GM19372 (cell line): ENCODE measurements around the gene KCNMB2.

Source experiments
- ATAC-seq: cut with Tn5 transposase; IDR thresholded peaks from one replicate; pipeline ENCODE4 v1.9.1; 2021; ENCODE audit warnings: mild to moderate bottlenecking, low read depth, moderate library complexity; ENCODE audit not compliant: unreplicated experiment

KCNMB2 gene

GRCh38 chr3:178631950-178632349, 95.7 kb downstream of the KCNMB2 start:
- no peak for ATAC-seq

GRCh38 chr3:178634975-178635374, 98.7 kb downstream of the KCNMB2 start:
- ATAC-seq = no peak

- ATAC-seq = no peak
Measured at GRCh38 chr3:178637802-178638201, 101.6 kb downstream of the KCNMB2 start.

GRCh38 chr3:178645503-178645902, 109.3 kb downstream of the KCNMB2 start:
- no peak for ATAC-seq

GRCh38 chr3:178646186-178646862, 110.1 kb downstream of the KCNMB2 start:
- ATAC-seq = no peak

GRCh38 chr3:178655488-178655887, 119.3 kb downstream of the KCNMB2 start:
- ATAC-seq = no peak

- no peak for ATAC-seq
Measured at GRCh38 chr3:178658694-178659325, 122.6 kb downstream of the KCNMB2 start.

- ATAC-seq = no peak
Measured at GRCh38 chr3:178663201-178663934, 127.1 kb downstream of the KCNMB2 start.

- ATAC-seq = no peak
Measured at GRCh38 chr3:178665747-178666146, 129.5 kb downstream of the KCNMB2 start.

GRCh38 chr3:178669022-178669601, 132.9 kb downstream of the KCNMB2 start:
- ATAC-seq = no peak

- ATAC-seq = no peak
Measured at GRCh38 chr3:178669758-178670157, 133.5 kb downstream of the KCNMB2 start.

- ATAC-seq = peak; percentile 20
Measured at GRCh38 chr3:178671377-178671776, 135.1 kb downstream of the KCNMB2 start.

- ATAC-seq = peak; percentile 46
Measured at GRCh38 chr3:178671791-178672190, 135.6 kb downstream of the KCNMB2 start.

- no peak for ATAC-seq
Measured at GRCh38 chr3:178672275-178672674, 136.0 kb downstream of the KCNMB2 start.

- ATAC-seq = no peak
Measured at GRCh38 chr3:178673529-178673928, 137.3 kb downstream of the KCNMB2 start.

GRCh38 chr3:178676077-178676476, 139.8 kb downstream of the KCNMB2 start:
- no peak for ATAC-seq

- ATAC-seq = peak; percentile 75
Measured at GRCh38 chr3:178676942-178677790, 140.9 kb downstream of the KCNMB2 start.

- ATAC-seq = no peak
Measured at GRCh38 chr3:178677961-178678360, 141.7 kb downstream of the KCNMB2 start.

GRCh38 chr3:178680037-178680436, 143.8 kb downstream of the KCNMB2 start:
- ATAC-seq = no peak

- no peak for ATAC-seq
Measured at GRCh38 chr3:178680489-178680888, 144.3 kb downstream of the KCNMB2 start.
